Liver (tissue), 9 donors: ENCODE measurements around the gene PODXL2. TPM values are rescaled to one million over a fixed set of nuclear protein-coding genes. Genes with fewer than 3 reads are reported as not detected.

Experiments
- DNase-seq: peaks from one replicate; pipeline ENCODE4 v3.0.0-alpha.2; 2017; ENCODE audit warnings: low spot score
- H3K27ac ChIP-seq, 2 donors: one replicate each; pipeline ENCODE4 v1.7.0; 2013; ENCODE audit warnings: inconsistent platforms in 2 of 2, low read length in 2 of 2, control low read depth in 1 of 2, low read depth in 1 of 2, mild to moderate bottlenecking in 1 of 2
- H3K27me3 ChIP-seq, 4 donors: one replicate each; pipeline versions ENCODE4 v1.6.1 to v1.7.0; 2013; ENCODE audit warnings: low read length in 3 of 4, inconsistent platforms in 1 of 4, mild to moderate bottlenecking in 1 of 4, moderate library complexity in 1 of 4; ENCODE audit not compliant: control insufficient read depth in 4 of 4, insufficient read depth in 4 of 4
- H3K36me3 ChIP-seq, 4 donors: one replicate each; pipeline versions ENCODE4 v1.6.1 to v1.7.0; 2013; ENCODE audit warnings: low read length in 3 of 4, mild to moderate bottlenecking in 3 of 4, low read depth in 1 of 4, moderate library complexity in 1 of 4; ENCODE audit not compliant: control insufficient read depth in 4 of 4, insufficient read depth in 3 of 4
- H3K4me1 ChIP-seq, 4 donors: one replicate each; pipeline versions ENCODE4 v1.6.1 to v1.7.0; 2013; ENCODE audit warnings: low read length in 3 of 4, mild to moderate bottlenecking in 3 of 4, moderate library complexity in 1 of 4; ENCODE audit not compliant: control insufficient read depth in 4 of 4, insufficient read depth in 4 of 4
- H3K4me3 ChIP-seq, 3 donors: one replicate each; pipeline versions ENCODE4 v1.6.1 to v1.7.0; 2013; ENCODE audit warnings: low read length in 3 of 3, control low read depth in 1 of 3, low read depth in 1 of 3, mild to moderate bottlenecking in 1 of 3
- H3K9ac ChIP-seq, 2 donors: one replicate each; pipeline ENCODE4 v1.7.0; 2013; ENCODE audit warnings: low read length in 2 of 2, mild to moderate bottlenecking in 2 of 2, moderate library complexity in 2 of 2, control low read depth in 1 of 2, low read depth in 1 of 2
- H3K9me3 ChIP-seq, 4 donors: one replicate each; pipeline versions ENCODE4 v1.6.1 to v1.7.0; 2013; ENCODE audit warnings: low read length in 3 of 4; ENCODE audit not compliant: control insufficient read depth in 4 of 4
- ATF3 ChIP-seq: IDR thresholded peaks from 2 replicates; pipeline ENCODE4 v1.6.1; 2016; ENCODE audit warnings: antibody characterized with exemption
- EGR1 ChIP-seq, 2 donors: IDR thresholded peaks; 2 replicates each; pipeline ENCODE4 v1.6.1; 2016 to 2018; ENCODE audit warnings: antibody characterized with exemption in 2 of 2, low read depth in 2 of 2
- FOXA1 ChIP-seq: IDR thresholded peaks from 2 replicates; pipeline ENCODE4 v1.6.1; 2016; ENCODE audit warnings: antibody characterized with exemption
- FOXA2 ChIP-seq: IDR thresholded peaks from 2 replicates; pipeline ENCODE4 v1.6.1; 2016; ENCODE audit warnings: antibody characterized with exemption
- GABPA ChIP-seq, 2 donors: IDR thresholded peaks in 1 of 2; conservative IDR thresholded peaks in 1 of 2; 2 replicates each; pipeline ENCODE4 v1.6.1; 2016; ENCODE audit warnings: antibody characterized with exemption in 2 of 2, mild to moderate bottlenecking in 1 of 2, moderate library complexity in 1 of 2
- HNF4A ChIP-seq, 2 donors: conservative IDR thresholded peaks; 2 replicates each; pipeline ENCODE4 v1.6.1; 2016; ENCODE audit warnings: antibody characterized with exemption in 2 of 2, mild to moderate bottlenecking in 2 of 2
- HNF4G ChIP-seq: IDR thresholded peaks from 2 replicates; pipeline ENCODE4 v1.6.1; 2016; ENCODE audit warnings: antibody characterized with exemption
- JUND ChIP-seq, 2 donors: IDR thresholded peaks; 2 replicates each; pipeline ENCODE4 v1.6.1; 2016; ENCODE audit warnings: antibody characterized with exemption in 2 of 2
- NR2F2 ChIP-seq: IDR thresholded peaks from 2 replicates; pipeline ENCODE4 v1.6.1; 2016; ENCODE audit warnings: antibody characterized with exemption
- RAD21 ChIP-seq, 2 donors: IDR thresholded peaks; 2 replicates each; pipeline ENCODE4 v1.6.1; 2016; ENCODE audit warnings: antibody characterized with exemption in 2 of 2, mild to moderate bottlenecking in 2 of 2
- RXRA ChIP-seq, 2 donors: IDR thresholded peaks; 2 replicates each; pipeline ENCODE4 v1.6.1; 2017 to 2018; ENCODE audit warnings: antibody characterized with exemption in 2 of 2, mild to moderate bottlenecking in 1 of 2
- SP1 ChIP-seq: IDR thresholded peaks from 2 replicates; pipeline ENCODE4 v1.6.1; 2018; ENCODE audit warnings: antibody characterized with exemption, mild to moderate bottlenecking
- TAF1 ChIP-seq: conservative IDR thresholded peaks from 2 replicates; pipeline ENCODE4 v1.6.1; 2016; ENCODE audit warnings: antibody characterized with exemption, mild to moderate bottlenecking
- YY1 ChIP-seq: IDR thresholded peaks from 2 replicates; pipeline ENCODE4 v1.6.1; 2016; ENCODE audit warnings: antibody characterized with exemption, mild to moderate bottlenecking
- WGBS: extraction: QIAGEN DNeasy Blood & Tissue Kit; methylation state at CpG from one replicate; pipeline ENCODE4 v1.1.7; 2013; 5-methylcytosine and 5-hydroxymethylcytosine counted together
- polyA plus RNA-seq, 2 donors: library from polyadenylated mRNA; stranded (reverse) in 1 of 2; unstranded in 1 of 2; fragments of 200-250 nt in 1 of 2; fragments of >200 nt in 1 of 2; fragmentation: Nextera tagmentation in 1 of 2; extraction: Ambion mirVana in 1 of 2; gene quantifications; one replicate each; pipeline versions ENCODE4 v1.2.1 to v1.2.3, GENCODE V29; 2013 to 2015
- total RNA-seq, 2 donors: library from RNA; depleted of rRNA; stranded (reverse); fragments of >200 nt; gene quantifications; one replicate each; pipeline ENCODE4 v1.2.3, GENCODE V29; 2014
- TF ChIP-seq, protein P1 (sequence below): IDR thresholded peaks from 2 replicates; pipeline ENCODE4 v1.6.1; 2016; ENCODE audit warnings: antibody characterized with exemption, mild to moderate bottlenecking
- TF ChIP-seq, protein P2 (sequence below): fragments of 150-350 bp; IDR thresholded peaks from 2 replicates; pipeline ENCODE4 v1.5.1; 2017; ENCODE audit warnings: improper control_type of control experiment, low read depth, low read length; ENCODE audit not compliant: missing input control
- TF ChIP-seq, protein P3 (sequence below): IDR thresholded peaks from 2 replicates; pipeline ENCODE4 v1.6.1; 2016; ENCODE audit warnings: antibody characterized with exemption
- TF ChIP-seq, protein P4 (sequence below): IDR thresholded peaks from 2 replicates; pipeline ENCODE4 v1.6.1; 2016; ENCODE audit warnings: antibody characterized with exemption
- donor health status: healthy.
- donor health status: healthy.
- donor health status: healthy.
- donor health status: healthy.
- donor health status: healthy.

The PODXL2 gene
- total and polyA plus RNA-seq, 4 donors: 0.47 to 1.4 (median 0.88) TPM

- no peaks in the 10 kb centered on the region for H3K27me3 ChIP-seq
- no peak overlapping the region for H3K4me3 ChIP-seq
- peaks cover 0 to 7% (median 5%) of the 10 kb centered on the region in 4 donors for H3K4me1 ChIP-seq
- DNase-seq: no peak
- H3K27ac ChIP-seq: no peak overlapping the region
- no peak overlapping the region for H3K9ac ChIP-seq
- peaks cover 3 to 20% (median 12%) of the 10 kb centered on the region in 4 donors for H3K36me3 ChIP-seq
- WGBS: 95% methylated on average over 6 of the region's 6 CpGs
- TF ChIP-seq FOXA2: no peak
- TF ChIP-seq, protein P1, sequence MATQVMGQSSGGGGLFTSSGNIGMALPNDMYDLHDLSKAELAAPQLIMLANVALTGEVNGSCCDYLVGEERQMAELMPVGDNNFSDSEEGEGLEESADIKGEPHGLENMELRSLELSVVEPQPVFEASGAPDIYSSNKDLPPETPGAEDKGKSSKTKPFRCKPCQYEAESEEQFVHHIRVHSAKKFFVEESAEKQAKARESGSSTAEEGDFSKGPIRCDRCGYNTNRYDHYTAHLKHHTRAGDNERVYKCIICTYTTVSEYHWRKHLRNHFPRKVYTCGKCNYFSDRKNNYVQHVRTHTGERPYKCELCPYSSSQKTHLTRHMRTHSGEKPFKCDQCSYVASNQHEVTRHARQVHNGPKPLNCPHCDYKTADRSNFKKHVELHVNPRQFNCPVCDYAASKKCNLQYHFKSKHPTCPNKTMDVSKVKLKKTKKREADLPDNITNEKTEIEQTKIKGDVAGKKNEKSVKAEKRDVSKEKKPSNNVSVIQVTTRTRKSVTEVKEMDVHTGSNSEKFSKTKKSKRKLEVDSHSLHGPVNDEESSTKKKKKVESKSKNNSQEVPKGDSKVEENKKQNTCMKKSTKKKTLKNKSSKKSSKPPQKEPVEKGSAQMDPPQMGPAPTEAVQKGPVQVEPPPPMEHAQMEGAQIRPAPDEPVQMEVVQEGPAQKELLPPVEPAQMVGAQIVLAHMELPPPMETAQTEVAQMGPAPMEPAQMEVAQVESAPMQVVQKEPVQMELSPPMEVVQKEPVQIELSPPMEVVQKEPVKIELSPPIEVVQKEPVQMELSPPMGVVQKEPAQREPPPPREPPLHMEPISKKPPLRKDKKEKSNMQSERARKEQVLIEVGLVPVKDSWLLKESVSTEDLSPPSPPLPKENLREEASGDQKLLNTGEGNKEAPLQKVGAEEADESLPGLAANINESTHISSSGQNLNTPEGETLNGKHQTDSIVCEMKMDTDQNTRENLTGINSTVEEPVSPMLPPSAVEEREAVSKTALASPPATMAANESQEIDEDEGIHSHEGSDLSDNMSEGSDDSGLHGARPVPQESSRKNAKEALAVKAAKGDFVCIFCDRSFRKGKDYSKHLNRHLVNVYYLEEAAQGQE: no peak
- TF ChIP-seq ATF3: no peak
- TF ChIP-seq, protein P2, sequence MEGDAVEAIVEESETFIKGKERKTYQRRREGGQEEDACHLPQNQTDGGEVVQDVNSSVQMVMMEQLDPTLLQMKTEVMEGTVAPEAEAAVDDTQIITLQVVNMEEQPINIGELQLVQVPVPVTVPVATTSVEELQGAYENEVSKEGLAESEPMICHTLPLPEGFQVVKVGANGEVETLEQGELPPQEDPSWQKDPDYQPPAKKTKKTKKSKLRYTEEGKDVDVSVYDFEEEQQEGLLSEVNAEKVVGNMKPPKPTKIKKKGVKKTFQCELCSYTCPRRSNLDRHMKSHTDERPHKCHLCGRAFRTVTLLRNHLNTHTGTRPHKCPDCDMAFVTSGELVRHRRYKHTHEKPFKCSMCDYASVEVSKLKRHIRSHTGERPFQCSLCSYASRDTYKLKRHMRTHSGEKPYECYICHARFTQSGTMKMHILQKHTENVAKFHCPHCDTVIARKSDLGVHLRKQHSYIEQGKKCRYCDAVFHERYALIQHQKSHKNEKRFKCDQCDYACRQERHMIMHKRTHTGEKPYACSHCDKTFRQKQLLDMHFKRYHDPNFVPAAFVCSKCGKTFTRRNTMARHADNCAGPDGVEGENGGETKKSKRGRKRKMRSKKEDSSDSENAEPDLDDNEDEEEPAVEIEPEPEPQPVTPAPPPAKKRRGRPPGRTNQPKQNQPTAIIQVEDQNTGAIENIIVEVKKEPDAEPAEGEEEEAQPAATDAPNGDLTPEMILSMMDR: no peak
- no peak for TF ChIP-seq SP1
- no peak for TF ChIP-seq JUND (IDR thresholded peaks at IDR 0.05)
- TF ChIP-seq HNF4G: no peak
- TF ChIP-seq TAF1: no peak
- TF ChIP-seq EGR1 (IDR thresholded peaks at IDR 0.05; ENCODE audit: low read depth in 2 of 2): no peak
- TF ChIP-seq GABPA (IDR thresholded peaks at IDR 0.05 in 1 of 2, conservative IDR thresholded peaks at IDR 0.05 in 1 of 2): no peak
- TF ChIP-seq, protein P3, sequence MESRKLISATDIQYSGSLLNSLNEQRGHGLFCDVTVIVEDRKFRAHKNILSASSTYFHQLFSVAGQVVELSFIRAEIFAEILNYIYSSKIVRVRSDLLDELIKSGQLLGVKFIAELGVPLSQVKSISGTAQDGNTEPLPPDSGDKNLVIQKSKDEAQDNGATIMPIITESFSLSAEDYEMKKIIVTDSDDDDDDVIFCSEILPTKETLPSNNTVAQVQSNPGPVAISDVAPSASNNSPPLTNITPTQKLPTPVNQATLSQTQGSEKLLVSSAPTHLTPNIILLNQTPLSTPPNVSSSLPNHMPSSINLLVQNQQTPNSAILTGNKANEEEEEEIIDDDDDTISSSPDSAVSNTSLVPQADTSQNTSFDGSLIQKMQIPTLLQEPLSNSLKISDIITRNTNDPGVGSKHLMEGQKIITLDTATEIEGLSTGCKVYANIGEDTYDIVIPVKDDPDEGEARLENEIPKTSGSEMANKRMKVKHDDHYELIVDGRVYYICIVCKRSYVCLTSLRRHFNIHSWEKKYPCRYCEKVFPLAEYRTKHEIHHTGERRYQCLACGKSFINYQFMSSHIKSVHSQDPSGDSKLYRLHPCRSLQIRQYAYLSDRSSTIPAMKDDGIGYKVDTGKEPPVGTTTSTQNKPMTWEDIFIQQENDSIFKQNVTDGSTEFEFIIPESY: no peak
- TF ChIP-seq HNF4A (conservative IDR thresholded peaks at IDR 0.05): no peak
- TF ChIP-seq FOXA1: no peak
- TF ChIP-seq, protein P4, sequence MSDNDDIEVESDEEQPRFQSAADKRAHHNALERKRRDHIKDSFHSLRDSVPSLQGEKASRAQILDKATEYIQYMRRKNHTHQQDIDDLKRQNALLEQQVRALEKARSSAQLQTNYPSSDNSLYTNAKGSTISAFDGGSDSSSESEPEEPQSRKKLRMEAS: no peak
- no peak for TF ChIP-seq RXRA (IDR thresholded peaks at IDR 0.05)
- TF ChIP-seq YY1: no peak
- TF ChIP-seq NR2F2: no peak
- no peak for TF ChIP-seq RAD21 (IDR thresholded peaks at IDR 0.05)
- H3K9me3 ChIP-seq: no peaks in the 10 kb centered on the region
Observed at GRCh38 chr3:127691974-127692373, 63.0 kb downstream of the PODXL2 start.
